ENCODE measurements around the gene PTPN3.

The PTPN3 gene

DNA sequence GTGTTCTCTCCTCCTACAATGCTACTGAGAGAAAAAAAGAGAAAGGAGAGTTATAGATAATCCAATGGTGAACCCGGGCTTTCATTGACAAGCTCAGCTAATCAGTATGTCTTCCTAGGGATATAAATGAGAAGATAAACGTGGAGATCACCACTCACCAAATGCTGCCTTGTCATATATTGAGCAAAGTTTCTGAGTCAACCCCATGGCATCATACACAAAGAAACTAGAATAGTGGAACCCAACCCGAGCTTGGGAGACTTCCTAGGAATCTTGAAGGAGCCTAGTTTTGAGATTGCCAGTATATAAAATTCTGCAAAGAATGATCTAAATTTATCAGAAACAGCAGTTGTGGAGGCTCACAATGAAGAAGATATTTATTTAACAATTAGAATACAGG lies 47.8 kb downstream of the PTPN3 start:
- TF ChIP-seq REST (IDR thresholded peaks at IDR 0.05; ENCODE audit: insufficient read depth in 1 of 2, low read depth in 2 of 2, low read length in 2 of 2): no peak
- TF ChIP-seq FOXP2 (optimal IDR thresholded peaks at IDR 0.05; ENCODE audit: borderline replicate concordance, extremely low read depth, extremely low read length, insufficient read depth): no peak
- TF ChIP-seq TAF1 (IDR thresholded peaks at IDR 0.05; ENCODE audit: borderline replicate concordance, insufficient read depth, low read length): no peak

DNA sequence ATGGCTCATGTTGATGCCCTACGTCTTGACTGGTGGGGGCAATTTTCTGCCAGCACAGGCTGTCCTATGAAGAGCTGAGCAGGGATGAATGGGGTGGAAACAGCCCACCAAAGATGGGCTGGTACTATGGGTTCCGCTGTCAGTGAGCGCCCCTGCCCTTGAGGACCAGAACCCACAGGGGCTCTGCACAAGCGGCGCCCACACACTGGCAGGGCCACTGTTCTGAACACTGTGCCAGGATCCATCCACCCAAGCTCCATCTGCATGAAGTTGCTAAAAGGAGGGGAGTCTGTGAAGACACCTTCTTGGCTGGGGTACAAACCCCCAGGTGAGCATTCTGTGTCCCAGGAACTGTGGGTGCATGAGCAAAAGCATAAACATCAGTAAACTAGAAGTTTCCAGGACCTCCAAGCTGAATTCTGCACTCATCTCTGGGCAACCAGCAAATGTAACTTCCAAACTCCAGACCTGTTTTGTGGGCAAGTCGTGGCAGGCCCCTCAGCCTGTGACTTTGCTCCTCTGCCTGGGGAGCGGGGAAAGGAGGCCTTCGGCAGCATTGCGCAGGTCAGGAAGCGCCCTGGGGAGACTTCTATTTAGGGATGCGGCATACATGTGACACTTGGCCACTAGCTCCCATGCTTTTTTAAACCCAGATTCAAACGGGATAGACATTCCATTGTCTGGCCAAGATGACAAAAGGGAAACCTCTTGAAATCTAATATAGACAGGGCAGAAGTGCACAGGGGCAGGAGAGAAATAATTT lies 48.9 kb downstream of the PTPN3 start:
- no peak for TF ChIP-seq TAF1 (IDR thresholded peaks at IDR 0.05; ENCODE audit: borderline replicate concordance, insufficient read depth, low read length)
- no peak for TF ChIP-seq SIN3A (IDR thresholded peaks at IDR 0.05; ENCODE audit: borderline replicate concordance, insufficient read depth, low read length)
- TF ChIP-seq FOXP2 (optimal IDR thresholded peaks at IDR 0.05; ENCODE audit: borderline replicate concordance, extremely low read depth, extremely low read length, insufficient read depth): no peak
- no peak for TF ChIP-seq POLR2AphosphoS5 (IDR thresholded peaks at IDR 0.05; ENCODE audit: low read depth, low read length)
- TF ChIP-seq REST (IDR thresholded peaks at IDR 0.05; ENCODE audit: insufficient read depth in 1 of 2, low read depth in 2 of 2, low read length in 2 of 2): no peak

DNA sequence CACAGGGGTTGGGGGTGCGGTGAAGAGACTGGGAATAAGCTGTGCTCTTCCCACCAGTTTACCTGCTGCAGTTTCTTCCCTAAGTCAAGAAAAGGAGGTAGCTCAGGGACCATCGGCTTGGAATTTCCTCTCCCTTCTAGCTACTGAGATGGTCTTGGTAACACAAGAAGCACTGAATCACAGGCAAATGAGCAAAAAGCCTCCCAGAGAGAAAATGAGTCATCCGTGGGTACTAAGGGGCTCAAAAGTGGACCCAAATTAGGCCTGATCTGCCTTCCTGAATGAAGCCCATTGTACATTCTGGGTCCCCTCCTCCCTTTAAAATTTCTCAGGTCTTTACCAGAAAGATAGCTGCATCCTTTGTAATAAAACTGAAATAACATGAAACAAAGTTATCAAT lies 49.9 kb downstream of the PTPN3 start:
- TF ChIP-seq SIN3A (IDR thresholded peaks at IDR 0.05; ENCODE audit: borderline replicate concordance, insufficient read depth, low read length) (no peak), POLR2AphosphoS5 (IDR thresholded peaks at IDR 0.05; ENCODE audit: low read depth, low read length) (no peak), TAF1 (IDR thresholded peaks at IDR 0.05; ENCODE audit: borderline replicate concordance, insufficient read depth, low read length) (no peak), REST (IDR thresholded peaks at IDR 0.05; ENCODE audit: insufficient read depth in 1 of 2, low read depth in 2 of 2, low read length in 2 of 2) (no peak)

DNA sequence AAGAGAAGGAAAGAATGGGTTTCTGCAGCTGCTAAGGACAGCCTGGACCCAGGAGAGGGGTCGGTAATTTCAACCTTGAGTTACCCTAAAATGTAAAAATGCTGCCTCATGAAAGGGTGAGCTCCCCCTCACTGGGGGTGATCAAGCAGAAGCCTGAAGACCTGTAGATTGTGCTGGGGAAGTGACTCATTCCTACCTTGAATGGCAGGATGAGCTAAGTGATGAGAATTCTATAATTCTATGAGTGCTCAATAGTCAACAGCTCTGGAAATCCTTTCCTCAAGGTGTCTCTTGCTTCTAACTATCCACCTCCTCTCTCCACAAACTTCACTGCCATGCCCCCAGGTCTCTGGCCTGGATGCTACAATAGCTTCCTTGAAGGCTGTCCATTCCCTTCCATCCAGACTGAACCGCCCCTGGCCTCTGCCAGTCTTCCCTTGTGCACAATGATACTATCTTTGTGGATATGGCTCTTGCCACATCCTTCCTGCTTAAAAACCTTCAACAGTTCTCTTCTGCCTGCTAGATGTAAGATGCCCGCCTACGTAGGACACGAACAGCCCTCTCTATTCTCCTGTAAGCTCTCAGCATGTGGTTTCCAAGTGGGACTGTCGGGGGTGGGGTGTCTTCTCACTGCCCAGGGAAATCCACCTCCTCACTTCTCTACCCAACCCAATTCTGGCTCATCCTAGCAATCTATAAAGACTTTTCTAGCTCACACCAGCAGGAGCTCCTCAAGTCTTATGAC lies 50.6 kb downstream of the PTPN3 start:
- no peak for TF ChIP-seq SIN3A (IDR thresholded peaks at IDR 0.05; ENCODE audit: borderline replicate concordance, insufficient read depth, low read length)
- no peak for TF ChIP-seq POLR2AphosphoS5 (IDR thresholded peaks at IDR 0.05; ENCODE audit: low read depth, low read length)
- no peak for TF ChIP-seq TAF1 (IDR thresholded peaks at IDR 0.05; ENCODE audit: borderline replicate concordance, insufficient read depth, low read length)
- no peak for TF ChIP-seq FOXP2 (optimal IDR thresholded peaks at IDR 0.05; ENCODE audit: borderline replicate concordance, extremely low read depth, extremely low read length, insufficient read depth)
- no peak for TF ChIP-seq REST (IDR thresholded peaks at IDR 0.05; ENCODE audit: insufficient read depth in 1 of 2, low read depth in 2 of 2, low read length in 2 of 2)
